Suprapubic skin (tissue), 4 donors: ENCODE measurements around the gene CHRNA5.
"Not testable (repeated sequence)": the region's sequence is repeated elsewhere in the genome, so short reads cannot be mapped to it uniquely, and the experiment has no call there.

ENCODE experiments used
- CTCF ChIP-seq, 2 donors: fragments of 200-600 bp in 1 of 2; fragments of 450-650 bp in 1 of 2; sonication (generic) in 1 of 2; IDR thresholded peaks; one replicate each; pipeline ENCODE4 v1.5.1; 2016 to 2019; ENCODE audit warnings: antibody characterized with exemption in 2 of 2, mild to moderate bottlenecking in 1 of 2, moderate library complexity in 1 of 2
- POLR2A ChIP-seq, 2 donors: fragments of 450-650 bp; IDR thresholded peaks; one replicate each; pipeline ENCODE4 v1.6.1; 2017; ENCODE audit warnings: antibody characterized with exemption in 2 of 2, mild to moderate bottlenecking in 2 of 2, moderate library complexity in 2 of 2
- POLR2AphosphoS5 ChIP-seq, 3 donors: sonication (generic); formaldehyde crosslinking; IDR thresholded peaks; one replicate each; pipeline ENCODE4 v1.6.1; 2017; ENCODE audit warnings: antibody characterized with exemption in 3 of 3

- not testable (repeated sequence) for TF ChIP-seq POLR2A, POLR2AphosphoS5, CTCF (IDR thresholded peaks at IDR 0.05)
Observed at GRCh38 chr15:78609551-78609950, 44.2 kb downstream of the CHRNA5 start.
